Thyroid gland (tissue), 4 donors: ENCODE data around the gene RPS6KA5. TPM values are rescaled to one million over a fixed set of nuclear protein-coding genes. Genes with fewer than 3 reads are reported as not detected.

Experiments used
- DNase-seq, 2 donors: peaks; one replicate each; pipeline ENCODE4 v3.0.0-alpha.2; 2019
- H3K27ac ChIP-seq, 3 donors: fragments of 200-600 bp; sonication (generic); 1 replicate in 2 of 3; 2 replicates in 1 of 3; pipeline ENCODE4 v1.5.1; 2016 to 2019; ENCODE audit warnings: mild to moderate bottlenecking in 1 of 3, moderate library complexity in 1 of 3
- H3K27me3 ChIP-seq: fragments of 200-600 bp; sonication (generic); one replicate; pipeline ENCODE4 v1.5.1; 2019
- H3K36me3 ChIP-seq, 2 donors: fragments of 200-600 bp; sonication (generic); one replicate each; pipeline ENCODE4 v1.5.1; 2016 to 2019
- H3K4me1 ChIP-seq, 2 donors: fragments of 200-600 bp; sonication (generic); one replicate each; pipeline ENCODE4 v1.5.1; 2017 to 2019
- H3K4me3 ChIP-seq, 3 donors: fragments of 200-600 bp; sonication (generic); replicated peaks in 1 of 3; 1 replicate in 2 of 3; 2 replicates in 1 of 3; pipeline ENCODE4 v1.5.1; 2016; ENCODE audit warnings: mild to moderate bottlenecking in 1 of 3
- H3K9me3 ChIP-seq: fragments of 200-600 bp; sonication (generic); one replicate; pipeline ENCODE4 v1.5.1; 2017
- CTCF ChIP-seq, 6 experiments: fragments of 200-600 bp in 3 of 6; fragments of 450-650 bp in 3 of 6; sonication (generic) in 3 of 6; IDR thresholded peaks; one replicate each; pipeline ENCODE4 v1.5.1; 2016 to 2019; ENCODE audit warnings: antibody characterized with exemption in 6 of 6, mild to moderate bottlenecking in 2 of 6, inconsistent platforms in 1 of 6, moderate library complexity in 1 of 6
- POLR2A ChIP-seq, 2 donors: fragments of 450-650 bp; IDR thresholded peaks; one replicate each; pipeline ENCODE4 v1.6.1; 2017; ENCODE audit warnings: antibody characterized with exemption in 2 of 2, mild to moderate bottlenecking in 2 of 2, moderate library complexity in 1 of 2
- WGBS, 2 donors: methylation state at CpG; one replicate each; pipeline ENCODE4 v1.1.5; 2017; 5-methylcytosine and 5-hydroxymethylcytosine counted together
- intact Hi-C: fragments of 100-400 bp; cut with DNase I; formaldehyde crosslinking; loops from one replicate; pipeline ENCODE4 v1.15.1; 2023
- total RNA-seq, 4 donors: library from RNA; depleted of rRNA; stranded (reverse); fragments of >200 nt; gene quantifications; one replicate each; pipeline ENCODE4 v1.2.3, GENCODE V29; 2016

The RPS6KA5 gene
- total RNA-seq, 4 donors from 2014 or later: 6.4 to 17.4 (median 8.9) TPM

GRCh38 chr14:91080071-91080470, 19.6 kb upstream of the RPS6KA5 start:
- H3K4me3 ChIP-seq: no peak overlapping the region
- no peaks in the 10 kb centered on the region for H3K9me3 ChIP-seq
- WGBS, 2 donors: 94 to 97% methylated on average over 6 of the region's 6 CpGs
- no peak for DNase-seq
- intact Hi-C loops: no loop called here
- H3K27ac ChIP-seq: no peak overlapping the region
- H3K4me1 ChIP-seq: no peaks in the 10 kb centered on the region
- TF ChIP-seq CTCF (IDR thresholded peaks at IDR 0.05): no peak
- TF ChIP-seq POLR2A (IDR thresholded peaks at IDR 0.05): no peak
- H3K27me3 ChIP-seq: no peaks in the 10 kb centered on the region
- no peaks in the 10 kb centered on the region for H3K36me3 ChIP-seq

- Histone ChIP-seq H3K4me3 (no peak overlapping the region), H3K27me3 (no peaks in the 10 kb centered on the region), H3K4me1 (no peaks in the 10 kb centered on the region), H3K36me3 (no peaks in the 10 kb centered on the region), H3K9me3 (no peaks in the 10 kb centered on the region), H3K27ac (no peak overlapping the region)
- DNase-seq: no peak
- intact Hi-C loops: no loop called here
- TF ChIP-seq CTCF (IDR thresholded peaks at IDR 0.05) (no peak), POLR2A (IDR thresholded peaks at IDR 0.05) (no peak)
- WGBS, 2 donors: 94 to 95% methylated on average over 9 of the region's 9 CpGs
Measured at GRCh38 chr14:91078095-91078737, 17.8 kb upstream of the RPS6KA5 start.

- intact Hi-C loops: no loop called here
- Histone ChIP-seq H3K9me3 (no peaks in the 10 kb centered on the region), H3K27ac (no peak overlapping the region), H3K27me3 (no peaks in the 10 kb centered on the region), H3K4me3 (no peak overlapping the region), H3K4me1 (no peaks in the 10 kb centered on the region), H3K36me3 (no peaks in the 10 kb centered on the region)
- no peak for DNase-seq
- 92% methylated on average over 5 of the region's 5 CpGs for WGBS, 2 donors
- no peak for TF ChIP-seq POLR2A (IDR thresholded peaks at IDR 0.05)
- TF ChIP-seq CTCF (IDR thresholded peaks at IDR 0.05): no peak
Measured at GRCh38 chr14:91075553-91075952, 15.1 kb upstream of the RPS6KA5 start.

DNA sequence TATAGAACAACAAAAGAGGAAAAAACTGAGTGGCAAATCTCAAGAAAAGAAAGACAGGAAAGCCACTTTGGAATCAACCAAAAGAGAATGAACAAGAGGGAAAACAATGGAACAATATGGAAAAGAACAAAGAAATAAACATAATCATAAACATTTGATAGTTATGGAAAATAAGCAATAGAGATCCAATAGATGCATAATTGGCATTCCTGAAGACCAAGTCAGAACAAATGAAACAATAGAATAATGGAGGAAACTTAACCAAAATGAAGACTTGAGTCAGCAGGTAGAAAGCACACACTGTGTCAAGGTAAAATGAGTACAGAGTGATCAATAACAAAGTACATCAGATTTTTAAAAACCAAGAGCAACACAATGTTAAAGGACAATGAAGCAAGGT, 10.1 kb upstream of the RPS6KA5 start:
- Histone ChIP-seq H3K36me3 (no peaks in the 10 kb centered on the region), H3K4me3 (no peak overlapping the region), H3K27me3 (no peaks in the 10 kb centered on the region), H3K27ac (no peak overlapping the region), H3K9me3 (no peaks in the 10 kb centered on the region), H3K4me1 (peaks cover 0 to 3% of the 10 kb centered on the region in 2 donors)
- TF ChIP-seq CTCF (IDR thresholded peaks at IDR 0.05) (no peak), POLR2A (IDR thresholded peaks at IDR 0.05) (no peak)
- intact Hi-C loops: no loop called here
- DNase-seq: no peak

- H3K4me3 ChIP-seq: no peak overlapping the region
Measured at GRCh38 chr14:91068642-91069041, 8.2 kb upstream of the RPS6KA5 start.

More at GRCh38 chr14:91068642-91069041, 8.2 kb upstream of the RPS6KA5 start:
- H3K27ac ChIP-seq: no peak overlapping the region
- H3K27me3 ChIP-seq: no peaks in the 10 kb centered on the region
- H3K9me3 ChIP-seq: no peaks in the 10 kb centered on the region
- WGBS, 2 donors: 86 to 88% methylated on average over 2 of the region's 2 CpGs
- TF ChIP-seq CTCF (IDR thresholded peaks at IDR 0.05) (no peak), POLR2A (IDR thresholded peaks at IDR 0.05) (no peak)
- H3K36me3 ChIP-seq: no peaks in the 10 kb centered on the region
- intact Hi-C loops: no loop called here
- peaks cover 0 to 11% of the 10 kb centered on the region in 2 donors for H3K4me1 ChIP-seq
- no peak for DNase-seq
